ENCODE measurements around the gene CT83. TPM values are rescaled to one million over a fixed set of nuclear protein-coding genes. Genes with fewer than 3 reads are reported as not detected.

The CT83 gene
- total RNA-seq, 1 experiment from 2014 or later: not detected

GRCh38 chrX:116480059-116480458 is 17.3 kb upstream of the CT83 start:
- POLR2A ChIA-PET: no interaction called here
- CTCF ChIA-PET: interaction anchor here (0.6 to 0.7 kb wide), 2 partner anchors 646 to 847 kb away, joined by 3 to 4 read pairs; no protein-coding TSS in a partner anchor
- Mint-ChIP-seq H3K4me1 (ENCODE audit: insufficient read depth, unreplicated experiment) (no peaks in the 10 kb centered on the region), H3K27me3 (ENCODE audit: insufficient read depth, unreplicated experiment) (peaks cover 54% of the 10 kb centered on the region), H3K4me3 (ENCODE audit: unreplicated experiment) (no peak overlapping the region), H3K9me3 (ENCODE audit: unreplicated experiment) (no peaks in the 10 kb centered on the region), H3K27ac (ENCODE audit: low read depth, unreplicated experiment) (no peak overlapping the region), H3K36me3 (ENCODE audit: insufficient read depth, unreplicated experiment) (no peaks in the 10 kb centered on the region)
- no peak for TF ChIP-seq CTCF (IDR thresholded peaks at IDR 0.05; ENCODE audit: unreplicated experiment)
- DNase-seq (ENCODE audit: unreplicated experiment): no peak
- intact Hi-C loops (cut with micrococcal nuclease): no loop called here
- no TSS peak for BruUV-seq (replicated peaks)

GRCh38 chrX:116449156-116449555 is 13.6 kb downstream of the CT83 start:
- Mint-ChIP-seq H3K4me1 (ENCODE audit: insufficient read depth, unreplicated experiment) (no peaks in the 10 kb centered on the region), H3K27ac (ENCODE audit: low read depth, unreplicated experiment) (no peak overlapping the region), H3K4me3 (ENCODE audit: unreplicated experiment) (no peak overlapping the region), H3K36me3 (ENCODE audit: insufficient read depth, unreplicated experiment) (no peaks in the 10 kb centered on the region), H3K9me3 (ENCODE audit: unreplicated experiment) (no peaks in the 10 kb centered on the region), H3K27me3 (ENCODE audit: insufficient read depth, unreplicated experiment) (peaks cover 28% of the 10 kb centered on the region)
- no peak for TF ChIP-seq CTCF (IDR thresholded peaks at IDR 0.05; ENCODE audit: unreplicated experiment)
- ChIA-PET POLR2A (no interaction called here), CTCF (no interaction called here)
- intact Hi-C loops (cut with micrococcal nuclease): no loop called here
- DNase-seq (ENCODE audit: unreplicated experiment): peak; percentile 12
- no TSS peak for BruUV-seq (replicated peaks)

GRCh38 chrX:116436358-116436816 is 26.4 kb downstream of the CT83 start, which contains the start of gene SLC6A14:
TSS of gene SLC6A14 (plus strand) at chrX:116436606. CDS start at chrX:116436710, 104 bp downstream.
- no peaks in the 10 kb centered on the region for H3K4me1 Mint-ChIP-seq (ENCODE audit: insufficient read depth, unreplicated experiment)
- CTCF ChIA-PET: no interaction called here
- peaks cover 54% of the 10 kb centered on the region for H3K27me3 Mint-ChIP-seq (ENCODE audit: insufficient read depth, unreplicated experiment)
- DNase-seq (ENCODE audit: unreplicated experiment): peak; percentile 11
- BruUV-seq (replicated peaks): no TSS peak
- intact Hi-C loops (cut with micrococcal nuclease): no loop called here
- no peaks in the 10 kb centered on the region for H3K36me3 Mint-ChIP-seq (ENCODE audit: insufficient read depth, unreplicated experiment)
- no peaks in the 10 kb centered on the region for H3K9me3 Mint-ChIP-seq (ENCODE audit: unreplicated experiment)
- H3K4me3 Mint-ChIP-seq (ENCODE audit: unreplicated experiment): peak within 1 kb of the TSS; percentile 38
- TF ChIP-seq CTCF (IDR thresholded peaks at IDR 0.05; ENCODE audit: unreplicated experiment): no peak
- POLR2A ChIA-PET: interaction anchor here (0.6 to 0.7 kb wide), 2 partner anchors 23 to 120 kb away, joined by 3 read pairs; no protein-coding TSS in a partner anchor
- no peak within 1 kb of the TSS for H3K27ac Mint-ChIP-seq (ENCODE audit: low read depth, unreplicated experiment)

GRCh38 chrX:116435597-116435996 is 27.2 kb downstream of the CT83 start:
- intact Hi-C loops (cut with micrococcal nuclease): no loop called here
- H3K27ac Mint-ChIP-seq (ENCODE audit: low read depth, unreplicated experiment): no peak overlapping the region
- no peaks in the 10 kb centered on the region for H3K9me3 Mint-ChIP-seq (ENCODE audit: unreplicated experiment)
- CTCF ChIA-PET: no interaction called here
- no TSS peak for BruUV-seq (replicated peaks)
- H3K27me3 Mint-ChIP-seq (ENCODE audit: insufficient read depth, unreplicated experiment): peaks cover 61% of the 10 kb centered on the region
- no peak overlapping the region for H3K4me3 Mint-ChIP-seq (ENCODE audit: unreplicated experiment)
- DNase-seq (ENCODE audit: unreplicated experiment): no peak
- TF ChIP-seq CTCF (IDR thresholded peaks at IDR 0.05; ENCODE audit: unreplicated experiment): no peak
- H3K36me3 Mint-ChIP-seq (ENCODE audit: insufficient read depth, unreplicated experiment): no peaks in the 10 kb centered on the region
- H3K4me1 Mint-ChIP-seq (ENCODE audit: insufficient read depth, unreplicated experiment): no peaks in the 10 kb centered on the region
- POLR2A ChIA-PET: interaction anchor here (0.7 kb wide), 2 partner anchors 22 to 203 kb away, joined by 3 read pairs; no protein-coding TSS in a partner anchor
